HepG2 (cell line): Measurements from ENCODE around the gene FBXO4. TPM values are rescaled to one million over a fixed set of nuclear protein-coding genes. Genes with fewer than 3 reads are reported as not detected.

ENCODE experiments used
- EED ChIP-seq: sonication (generic); formaldehyde crosslinking; IDR thresholded peaks from 2 replicates; pipeline ENCODE4 v1.5.0; 2020; ENCODE audit warnings: mild to moderate bottlenecking, missing genetic modification reagents
- FOXA1 ChIP-seq, 2 experiments: fragments of 450-650 bp in 1 of 2; sonication (generic) in 1 of 2; formaldehyde crosslinking in 1 of 2; IDR thresholded peaks; 2 replicates each; pipeline versions ENCODE4 v1.4.0 to v1.6.1; 2016 to 2020; ENCODE audit warnings: missing genetic modification reagents in 1 of 2
- FOXA3 ChIP-seq: IDR thresholded peaks from 2 replicates; pipeline ENCODE4 v1.6.1; 2016; ENCODE audit warnings: missing genetic modification reagents, missing compliant biosample characterization
- GATA4 ChIP-seq: sonication (generic); IDR thresholded peaks from 2 replicates; pipeline ENCODE4 v1.6.1; 2016; ENCODE audit warnings: antibody characterized with exemption, low read depth, borderline replicate concordance
- HOXA5 ChIP-seq: sonication (generic); formaldehyde crosslinking; IDR thresholded peaks from 2 replicates; pipeline ENCODE4 v1.4.0; 2020; ENCODE audit warnings: missing genetic modification reagents
- KAT8 ChIP-seq: IDR thresholded peaks from 2 replicates; pipeline ENCODE4 v1.6.1; 2016; ENCODE audit warnings: missing genetic modification reagents, missing compliant biosample characterization
- MIER2 ChIP-seq: IDR thresholded peaks from 2 replicates; pipeline ENCODE4 v1.6.1; 2016; ENCODE audit warnings: missing biosample characterization, missing genetic modification reagents
- RXRA ChIP-seq: sonication (generic); formaldehyde crosslinking; IDR thresholded peaks from 2 replicates; pipeline ENCODE4 v1.5.1; 2020; ENCODE audit warnings: missing genetic modification reagents
- SAP130 ChIP-seq: IDR thresholded peaks from 2 replicates; pipeline ENCODE4 v1.6.1; 2016; ENCODE audit warnings: low read depth
- SOX6 ChIP-seq, 2 experiments: fragments of 450-650 bp in 1 of 2; sonication (generic) in 1 of 2; formaldehyde crosslinking in 1 of 2; IDR thresholded peaks; 2 replicates each; pipeline versions ENCODE4 v1.4.0 to v1.6.1; 2017 to 2020; ENCODE audit warnings: antibody characterized with exemption in 1 of 2, mild to moderate bottlenecking in 1 of 2, missing genetic modification reagents in 1 of 2
- SRSF9 ChIP-seq: fragments of 200-400 bp; formaldehyde crosslinking; IDR thresholded peaks from 2 replicates; pipeline ENCODE4 v1.6.1; 2018; ENCODE audit warnings: borderline replicate concordance, mild to moderate bottlenecking, low read depth, low read length; ENCODE audit not compliant: insufficient read depth, poor library complexity, severe bottlenecking
- THRA ChIP-seq: sonication (generic); formaldehyde crosslinking; IDR thresholded peaks from 2 replicates; pipeline ENCODE4 v1.4.0; 2020; ENCODE audit warnings: missing genetic modification reagents, borderline replicate concordance
- ZNF382 ChIP-seq: sonication (generic); formaldehyde crosslinking; IDR thresholded peaks from 2 replicates; pipeline ENCODE4 v1.5.0; 2020; ENCODE audit warnings: missing genetic modification reagents, mild to moderate bottlenecking, borderline replicate concordance
- ZNF383 ChIP-seq: sonication (generic); formaldehyde crosslinking; IDR thresholded peaks from 2 replicates; pipeline ENCODE4 v1.4.0; 2020; ENCODE audit warnings: missing genetic modification reagents, mild to moderate bottlenecking, borderline replicate concordance
- ZNF775 ChIP-seq: sonication (generic); formaldehyde crosslinking; IDR thresholded peaks from 2 replicates; pipeline ENCODE4 v1.4.0; 2020; ENCODE audit warnings: missing genetic modification reagents, mild to moderate bottlenecking, moderate library complexity, borderline replicate concordance
- polyA plus RNA-seq, 8 experiments: library from polyadenylated mRNA; depleted of rRNA in 3 of 8; stranded (reverse) in 7 of 8; unstranded in 1 of 8; fragments of >200 nt; fragmentation: Illumina TruSeq in 4 of 8; extraction: Trizol in 4 of 8; gene quantifications; 2 replicates each; pipeline versions ENCODE4 v1.2.1 to v1.2.3, GENCODE V29; 2011 to 2016; ENCODE audit warnings: low read depth in 4 of 8, missing spikeins in 1 of 8, mixed read lengths in 1 of 8; ENCODE audit not compliant: insufficient read depth in 1 of 8
- total RNA-seq, 5 experiments: library from RNA; depleted of rRNA; stranded (reverse); fragments of >200 nt; fragmentation: Illumina TruSeq; extraction: Trizol; gene quantifications; 2 replicates each; pipeline ENCODE4 v1.2.3, GENCODE V29; 2016; ENCODE audit warnings: low read depth in 1 of 5

The FBXO4 gene
- total and polyA plus RNA-seq, 2 of the 13 experiments (the other 11 are each of a cell fraction or from before 2014, with no cell fraction given), result 5.2 to 16.4 TPM

- TF ChIP-seq THRA (CRISPR knock-in tag), result 0 out of 2 replicates have a peak, but pooled peaks have one; percentile 16
- TF ChIP-seq FOXA3 (CRISPR knock-in tag), result peak; percentile 86
- 0 out of 2 replicates have a peak, but pooled peaks have one; percentile 20 for TF ChIP-seq GATA4
- TF ChIP-seq SAP130 (CRISPR knock-in tag), result 0 out of 2 replicates have a peak, but pooled peaks have one; percentile 9
- TF ChIP-seq FOXA1 (IDR thresholded peaks at IDR 0.05), result no peak
- peak; percentile 81 for TF ChIP-seq FOXA1 (CRISPR knock-in tag; IDR thresholded peaks at IDR 0.05)
- TF ChIP-seq MIER2, result no peak
- no peak for TF ChIP-seq ZNF775
- no peak for TF ChIP-seq SRSF9
- no peak for TF ChIP-seq ZNF382 (CRISPR knock-in tag)
- no peak for TF ChIP-seq HOXA5
- TF ChIP-seq ZNF383 (CRISPR knock-in tag), result no peak
- no peak for TF ChIP-seq RXRA (CRISPR knock-in tag)
- no peak for TF ChIP-seq EED (CRISPR knock-in tag)
- no peak for TF ChIP-seq SOX6 (IDR thresholded peaks at IDR 0.05)
- TF ChIP-seq SOX6 (CRISPR knock-in tag; IDR thresholded peaks at IDR 0.05), result peak; percentile 98
- no peak for TF ChIP-seq KAT8
- TF ChIP-seq, all 625 proteins: peak for 49
Measured at GRCh38 chr5:41929035-41929434, 4.0 kb downstream of the FBXO4 start (continued).
